HL-60 (cell line): Measurements from ENCODE around the gene IQSEC3.

Experiments used
- GABPA ChIP-seq: IDR thresholded peaks from 2 replicates; pipeline ENCODE4 v1.6.1; 2012; ENCODE audit warnings: low read depth
- POLR2AphosphoS5 ChIP-seq: IDR thresholded peaks from 2 replicates; pipeline ENCODE4 v1.6.1; 2012; ENCODE audit warnings: low read depth
- TF ChIP-seq, protein P1 (sequence below): IDR thresholded peaks from one replicate; pipeline ENCODE4 v1.5.1; 2011; ENCODE audit warnings: low read length, control low read depth, inconsistent platforms; ENCODE audit not compliant: insufficient read depth
- TF ChIP-seq, protein P2 (sequence below): IDR thresholded peaks from 2 replicates; pipeline ENCODE4 v1.6.1; 2012; ENCODE audit warnings: low read depth; ENCODE audit not compliant: insufficient replicate concordance

DNA sequence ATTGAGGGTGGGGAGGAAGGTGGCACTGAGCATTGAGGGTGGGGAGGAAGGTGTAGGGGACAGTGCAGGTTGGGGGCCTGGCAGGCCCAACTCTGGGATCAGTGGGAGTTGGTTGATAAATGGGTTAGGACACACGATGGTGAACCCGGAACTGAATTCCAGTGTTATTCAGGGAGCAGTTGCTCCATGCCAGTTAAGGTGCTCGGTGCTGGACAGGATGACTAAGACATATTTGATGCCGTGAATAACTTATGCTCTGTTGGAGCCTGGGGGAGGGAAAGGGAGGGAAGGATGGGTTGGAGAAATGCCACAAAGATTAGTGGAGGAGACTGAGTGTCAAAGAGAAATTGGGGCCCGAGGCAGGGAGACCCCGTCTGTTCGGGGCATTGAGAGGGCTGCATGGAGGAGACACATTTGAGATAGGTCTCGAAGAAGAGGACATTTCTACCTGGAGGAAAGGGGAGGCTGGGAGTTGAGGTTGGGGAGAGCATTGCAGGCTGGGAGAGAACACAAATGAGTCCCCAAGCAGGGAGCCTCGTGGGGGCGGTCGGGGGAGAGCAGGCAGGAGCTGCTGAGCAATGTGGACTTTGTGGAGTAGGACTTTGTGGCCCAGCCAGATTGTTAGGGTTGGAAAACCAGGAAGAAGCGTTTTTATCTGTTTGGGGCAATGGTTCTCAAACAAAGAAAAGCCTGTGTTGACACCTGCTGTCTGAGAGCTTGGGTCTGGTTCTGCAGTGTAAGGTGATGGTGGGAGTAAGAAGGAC lies 65.3 kb downstream of the IQSEC3 start:
- TF ChIP-seq POLR2AphosphoS5 (no peak), GABPA (no peak)
- TF ChIP-seq, protein P1, sequence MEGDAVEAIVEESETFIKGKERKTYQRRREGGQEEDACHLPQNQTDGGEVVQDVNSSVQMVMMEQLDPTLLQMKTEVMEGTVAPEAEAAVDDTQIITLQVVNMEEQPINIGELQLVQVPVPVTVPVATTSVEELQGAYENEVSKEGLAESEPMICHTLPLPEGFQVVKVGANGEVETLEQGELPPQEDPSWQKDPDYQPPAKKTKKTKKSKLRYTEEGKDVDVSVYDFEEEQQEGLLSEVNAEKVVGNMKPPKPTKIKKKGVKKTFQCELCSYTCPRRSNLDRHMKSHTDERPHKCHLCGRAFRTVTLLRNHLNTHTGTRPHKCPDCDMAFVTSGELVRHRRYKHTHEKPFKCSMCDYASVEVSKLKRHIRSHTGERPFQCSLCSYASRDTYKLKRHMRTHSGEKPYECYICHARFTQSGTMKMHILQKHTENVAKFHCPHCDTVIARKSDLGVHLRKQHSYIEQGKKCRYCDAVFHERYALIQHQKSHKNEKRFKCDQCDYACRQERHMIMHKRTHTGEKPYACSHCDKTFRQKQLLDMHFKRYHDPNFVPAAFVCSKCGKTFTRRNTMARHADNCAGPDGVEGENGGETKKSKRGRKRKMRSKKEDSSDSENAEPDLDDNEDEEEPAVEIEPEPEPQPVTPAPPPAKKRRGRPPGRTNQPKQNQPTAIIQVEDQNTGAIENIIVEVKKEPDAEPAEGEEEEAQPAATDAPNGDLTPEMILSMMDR = no peak
- TF ChIP-seq, protein P2, sequence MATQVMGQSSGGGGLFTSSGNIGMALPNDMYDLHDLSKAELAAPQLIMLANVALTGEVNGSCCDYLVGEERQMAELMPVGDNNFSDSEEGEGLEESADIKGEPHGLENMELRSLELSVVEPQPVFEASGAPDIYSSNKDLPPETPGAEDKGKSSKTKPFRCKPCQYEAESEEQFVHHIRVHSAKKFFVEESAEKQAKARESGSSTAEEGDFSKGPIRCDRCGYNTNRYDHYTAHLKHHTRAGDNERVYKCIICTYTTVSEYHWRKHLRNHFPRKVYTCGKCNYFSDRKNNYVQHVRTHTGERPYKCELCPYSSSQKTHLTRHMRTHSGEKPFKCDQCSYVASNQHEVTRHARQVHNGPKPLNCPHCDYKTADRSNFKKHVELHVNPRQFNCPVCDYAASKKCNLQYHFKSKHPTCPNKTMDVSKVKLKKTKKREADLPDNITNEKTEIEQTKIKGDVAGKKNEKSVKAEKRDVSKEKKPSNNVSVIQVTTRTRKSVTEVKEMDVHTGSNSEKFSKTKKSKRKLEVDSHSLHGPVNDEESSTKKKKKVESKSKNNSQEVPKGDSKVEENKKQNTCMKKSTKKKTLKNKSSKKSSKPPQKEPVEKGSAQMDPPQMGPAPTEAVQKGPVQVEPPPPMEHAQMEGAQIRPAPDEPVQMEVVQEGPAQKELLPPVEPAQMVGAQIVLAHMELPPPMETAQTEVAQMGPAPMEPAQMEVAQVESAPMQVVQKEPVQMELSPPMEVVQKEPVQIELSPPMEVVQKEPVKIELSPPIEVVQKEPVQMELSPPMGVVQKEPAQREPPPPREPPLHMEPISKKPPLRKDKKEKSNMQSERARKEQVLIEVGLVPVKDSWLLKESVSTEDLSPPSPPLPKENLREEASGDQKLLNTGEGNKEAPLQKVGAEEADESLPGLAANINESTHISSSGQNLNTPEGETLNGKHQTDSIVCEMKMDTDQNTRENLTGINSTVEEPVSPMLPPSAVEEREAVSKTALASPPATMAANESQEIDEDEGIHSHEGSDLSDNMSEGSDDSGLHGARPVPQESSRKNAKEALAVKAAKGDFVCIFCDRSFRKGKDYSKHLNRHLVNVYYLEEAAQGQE = no peak
